ENCODE data around the gene STAP2.

STAP2 gene

DNA sequence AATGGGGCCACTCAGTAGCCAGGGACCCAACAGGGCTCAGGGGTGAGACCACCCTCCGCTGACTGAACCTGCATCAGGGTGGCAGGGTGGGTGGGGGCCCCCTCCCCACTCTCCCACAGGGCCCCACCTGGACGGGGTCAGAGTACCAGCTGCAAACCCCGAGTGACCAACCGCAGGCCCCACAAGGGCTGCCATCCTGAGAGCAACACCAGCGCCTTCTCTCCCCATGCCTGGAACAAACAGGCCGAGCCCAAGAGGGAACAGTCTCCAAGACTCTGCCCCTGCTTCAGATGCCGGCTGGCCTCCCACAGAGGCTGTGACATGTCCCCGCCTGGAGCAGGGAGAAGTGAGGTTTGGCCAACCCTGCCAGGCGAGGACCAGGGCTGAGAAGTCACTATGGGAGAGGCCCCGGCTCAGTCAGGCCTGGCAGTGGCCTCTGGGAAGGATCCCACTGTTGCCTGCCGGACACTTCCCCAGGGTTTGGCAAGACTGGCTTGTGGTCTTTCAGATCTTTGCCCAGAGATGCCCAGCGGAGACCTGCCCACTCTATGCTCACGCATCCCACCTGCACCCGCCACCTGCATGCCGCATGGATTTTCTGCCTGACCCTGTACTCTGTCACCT is 31.9 kb upstream of the STAP2 start:
- no peak for DNase-seq (ENCODE audit: low read depth)

- no peak for DNase-seq (ENCODE audit: low read depth)
Observed at GRCh38 chr19:4369888-4370260, 31.2 kb upstream of the STAP2 start.

DNA sequence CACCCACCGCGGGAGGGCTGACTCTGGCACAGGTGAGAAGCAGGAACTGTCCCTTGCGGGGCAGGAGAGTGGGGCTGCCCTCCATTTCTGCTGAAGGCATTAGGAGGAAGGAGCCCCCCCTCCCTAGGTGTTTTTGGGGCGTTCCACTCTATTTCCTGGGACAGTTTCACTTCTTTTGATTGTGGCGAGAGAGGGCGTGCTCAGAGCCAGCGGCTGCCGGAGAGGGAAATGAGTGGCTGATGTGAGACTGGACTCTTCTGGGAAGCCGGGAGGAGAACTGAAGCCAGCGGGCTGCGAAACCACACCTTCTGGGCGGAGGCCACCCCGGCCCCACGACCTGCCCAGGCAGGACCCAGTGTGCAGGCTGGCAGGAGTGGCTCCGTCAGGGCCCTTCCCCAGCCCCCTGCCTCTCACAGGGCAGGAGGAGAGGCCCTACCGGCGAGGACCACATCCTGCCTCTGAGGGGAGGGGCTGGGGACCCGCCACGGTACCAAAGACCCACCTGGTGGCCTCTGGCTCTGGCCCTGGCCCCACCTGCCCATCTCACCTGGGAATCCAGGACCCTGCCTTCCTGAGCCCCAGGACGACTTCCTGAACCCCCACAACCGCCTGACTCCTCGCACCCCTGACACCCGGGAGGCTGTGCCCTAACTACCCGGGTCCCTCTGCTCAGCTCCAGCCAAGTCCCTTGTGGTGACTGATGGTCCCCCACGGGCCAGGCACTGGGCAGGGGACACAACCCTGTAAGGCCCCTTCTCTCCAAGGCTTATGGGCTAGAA is 30.7 kb upstream of the STAP2 start:
- DNase-seq (ENCODE audit: low read depth): no peak

DNA sequence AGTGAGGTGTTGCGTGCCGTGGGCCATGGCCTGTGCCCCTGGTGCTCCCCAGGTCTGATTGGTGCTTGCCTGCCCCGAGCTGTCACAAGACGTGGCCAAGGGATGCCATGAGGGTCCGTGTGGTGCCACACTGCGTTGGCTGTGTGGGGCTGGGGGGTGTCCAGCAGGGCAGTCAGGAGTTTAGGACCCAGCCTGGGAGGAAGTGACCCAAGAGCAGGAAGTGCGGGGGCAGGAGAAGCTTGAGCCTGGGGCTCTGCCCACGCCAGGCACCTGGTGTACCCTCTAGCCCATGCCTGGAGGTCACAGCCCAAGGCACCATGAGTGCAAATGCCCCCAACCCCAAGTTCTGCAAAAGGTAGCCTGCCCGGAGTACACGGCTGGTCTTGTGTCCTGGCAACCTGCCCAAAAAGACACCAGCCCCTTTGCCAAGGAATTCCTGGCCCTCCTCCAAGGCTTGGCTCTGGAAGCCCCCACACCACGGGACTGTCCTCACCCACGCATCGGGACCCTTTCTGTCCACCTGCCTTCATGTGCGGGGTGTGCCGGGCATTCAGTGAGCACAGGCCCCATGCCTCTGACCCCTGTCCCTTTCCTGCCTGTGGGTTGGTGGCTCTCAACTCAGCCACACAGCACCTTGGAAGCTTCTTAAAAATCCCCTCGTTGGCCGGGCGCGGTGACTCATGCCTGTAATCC is 29.6 kb upstream of the STAP2 start:
- DNase-seq (ENCODE audit: low read depth): no peak

DNA sequence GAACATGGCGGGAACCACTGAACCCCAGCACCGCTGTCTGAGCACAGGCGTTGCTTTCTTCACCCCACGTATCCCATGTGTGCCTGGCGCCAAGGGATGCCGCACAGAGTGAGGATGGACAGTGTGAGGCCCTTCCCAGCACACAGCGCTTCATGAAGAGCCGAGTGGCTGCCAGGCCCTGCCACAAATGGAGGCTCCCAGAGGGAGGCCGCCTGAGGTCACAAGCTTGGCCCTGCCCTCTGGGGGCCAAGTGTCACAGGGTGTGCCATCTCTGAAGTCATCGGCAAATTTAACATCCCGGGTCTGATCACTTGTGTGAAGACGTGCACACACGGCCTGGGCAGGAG is 29.1 kb upstream of the STAP2 start:
- no peak for DNase-seq (ENCODE audit: low read depth)

- no peak for DNase-seq (ENCODE audit: low read depth)
Observed at GRCh38 chr19:4367336-4367723, 28.7 kb upstream of the STAP2 start.

DNA sequence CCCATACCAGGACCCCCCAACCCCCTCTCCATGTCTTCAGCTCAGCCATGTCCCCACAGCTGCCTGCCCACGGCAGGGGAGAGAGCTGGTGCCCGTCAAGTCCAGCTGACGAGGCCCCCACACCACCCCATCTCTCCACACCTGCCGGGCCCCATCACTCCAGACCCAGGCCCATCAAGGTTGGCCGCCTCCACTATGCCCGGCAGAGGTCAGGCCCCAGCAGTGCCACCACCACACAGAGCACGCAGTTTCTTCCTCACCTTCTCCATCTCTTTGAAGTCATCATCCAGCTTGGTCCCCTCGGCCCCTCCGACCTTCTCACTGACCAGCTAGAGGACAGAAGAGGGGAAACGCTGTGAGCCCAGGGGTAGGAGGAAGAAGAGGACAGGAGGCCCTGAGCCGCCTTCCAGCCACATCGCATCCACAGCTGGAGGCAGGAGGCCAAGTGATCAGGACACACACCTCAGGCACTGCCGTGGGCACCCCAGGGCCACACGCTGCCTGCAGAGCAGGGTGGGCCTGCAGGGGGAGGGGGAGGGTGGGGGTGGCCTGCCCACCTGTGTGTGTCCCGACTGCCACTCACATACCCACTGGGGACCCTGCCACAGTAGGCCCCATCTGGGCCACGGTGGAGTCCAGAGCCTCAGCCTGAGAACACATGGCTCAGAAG is 28.2 kb upstream of the STAP2 start:
- no peak for DNase-seq (ENCODE audit: low read depth)

GRCh38 chr19:4365791-4366665 is 27.4 kb upstream of the STAP2 start:
- no peak for DNase-seq (ENCODE audit: low read depth)

DNA sequence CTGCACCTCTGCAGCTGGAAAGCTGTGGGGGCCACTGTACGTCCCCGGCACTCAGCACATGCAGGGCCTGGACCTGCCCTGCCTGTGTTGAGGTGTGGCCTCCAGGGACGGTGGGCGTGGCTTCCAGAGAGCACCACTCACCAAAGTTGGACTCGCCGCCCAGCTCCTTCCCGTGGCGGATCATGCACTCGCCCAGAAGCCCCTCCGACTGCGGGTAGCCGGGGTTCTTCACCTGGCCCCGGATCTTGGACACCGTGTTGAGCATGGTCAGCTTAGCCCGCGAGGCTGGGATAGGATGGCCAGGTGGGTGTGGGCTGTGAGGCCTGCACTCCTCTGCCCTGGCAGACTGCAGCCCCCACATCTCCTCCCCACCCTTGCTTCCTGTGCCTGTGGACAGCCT is 26.7 kb upstream of the STAP2 start:
- no peak for DNase-seq (ENCODE audit: low read depth)

- no peak for DNase-seq (ENCODE audit: low read depth)
Observed at GRCh38 chr19:4363571-4364304, 25.1 kb upstream of the STAP2 start.

DNA sequence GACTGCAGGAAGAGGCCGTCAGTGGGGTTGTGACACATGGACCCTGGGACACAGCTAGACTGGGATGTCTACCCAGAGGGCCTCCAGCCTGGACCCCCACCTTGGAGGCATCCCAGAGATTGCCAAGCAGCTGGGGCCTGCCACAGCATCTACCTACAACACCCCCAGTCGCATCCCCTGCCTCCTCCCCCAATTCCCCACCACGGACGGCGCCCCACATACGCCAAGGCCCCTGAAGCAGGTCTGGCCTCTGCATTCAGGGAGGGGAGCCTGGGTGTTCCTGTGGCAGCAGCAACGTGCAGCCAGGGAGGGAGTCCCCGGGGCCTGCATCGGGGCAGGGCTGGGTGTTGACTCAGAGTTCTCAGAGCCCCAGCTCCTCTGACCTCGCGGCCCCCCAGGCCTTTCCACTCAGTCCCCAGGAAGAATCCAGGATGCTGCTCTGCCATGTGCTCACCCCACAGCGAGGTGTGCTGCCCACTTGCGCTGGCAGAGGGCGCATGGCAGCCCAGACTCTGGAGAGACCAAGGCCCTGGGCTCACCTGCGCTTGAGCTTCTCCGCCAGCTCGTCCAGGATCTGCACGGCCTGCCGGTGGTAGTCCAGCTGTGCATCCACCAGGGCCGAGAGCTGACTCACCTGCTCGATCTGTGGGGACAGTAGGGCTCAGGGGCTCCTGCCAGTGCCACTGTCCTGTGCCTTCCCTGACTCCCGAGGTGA is 24.4 kb upstream of the STAP2 start:
- no peak for DNase-seq (ENCODE audit: low read depth)

- DNase-seq (ENCODE audit: low read depth): no peak
Observed at GRCh38 chr19:4362101-4362828, 23.6 kb upstream of the STAP2 start.

- no peak for DNase-seq (ENCODE audit: low read depth)
Observed at GRCh38 chr19:4361152-4362046, 22.8 kb upstream of the STAP2 start.

DNA sequence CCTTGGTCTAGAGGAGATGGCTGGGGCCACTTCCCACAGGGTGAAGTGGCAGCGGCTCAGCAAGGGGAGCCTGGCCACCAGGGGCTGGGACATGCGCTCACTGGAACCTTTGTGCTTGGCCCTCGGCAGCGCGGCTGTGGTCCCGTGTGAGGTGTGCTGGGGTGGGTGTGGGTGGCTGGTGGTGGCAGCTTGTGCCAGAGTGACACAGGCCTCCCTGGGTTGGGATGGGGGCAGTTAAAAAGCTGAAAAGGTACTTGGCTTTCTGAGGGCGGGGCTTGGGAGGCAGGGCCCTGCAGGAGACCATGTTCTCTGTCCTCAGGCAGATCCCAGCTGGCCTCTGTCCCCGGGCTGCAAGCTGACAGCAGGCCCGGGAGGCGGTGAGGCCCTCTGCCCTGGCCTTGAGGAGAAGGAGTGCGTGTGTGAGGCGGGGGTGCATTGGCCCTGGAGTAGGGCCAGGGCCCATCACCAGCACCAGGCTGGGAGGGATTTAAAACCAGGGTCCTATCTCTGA is 22.1 kb upstream of the STAP2 start:
- DNase-seq (ENCODE audit: low read depth): no peak

DNA sequence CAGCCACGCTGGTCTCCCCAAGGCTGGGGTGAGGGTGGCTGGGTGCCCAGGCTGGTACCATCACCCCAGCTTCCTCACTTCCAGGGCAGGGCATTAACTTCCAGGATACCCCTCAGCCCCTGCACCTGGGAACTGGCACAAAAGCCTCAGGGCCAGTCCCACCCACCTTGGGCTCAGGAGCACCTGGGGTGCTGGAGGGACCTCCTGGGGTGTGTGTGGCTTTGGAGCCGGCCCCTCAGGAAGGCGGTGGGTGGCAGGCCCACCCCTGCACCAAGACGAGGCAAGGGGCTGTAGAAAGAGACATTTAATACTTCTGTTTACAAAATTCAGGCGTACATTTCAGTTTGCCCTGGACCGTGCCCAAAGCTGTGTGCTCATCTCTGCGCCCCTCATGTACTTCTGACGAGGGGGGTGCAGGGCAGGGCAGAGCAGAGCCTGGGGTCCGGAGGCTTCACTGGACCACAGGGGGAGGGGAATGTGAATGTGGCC is 21.5 kb upstream of the STAP2 start:
- DNase-seq (ENCODE audit: low read depth): no peak

DNA sequence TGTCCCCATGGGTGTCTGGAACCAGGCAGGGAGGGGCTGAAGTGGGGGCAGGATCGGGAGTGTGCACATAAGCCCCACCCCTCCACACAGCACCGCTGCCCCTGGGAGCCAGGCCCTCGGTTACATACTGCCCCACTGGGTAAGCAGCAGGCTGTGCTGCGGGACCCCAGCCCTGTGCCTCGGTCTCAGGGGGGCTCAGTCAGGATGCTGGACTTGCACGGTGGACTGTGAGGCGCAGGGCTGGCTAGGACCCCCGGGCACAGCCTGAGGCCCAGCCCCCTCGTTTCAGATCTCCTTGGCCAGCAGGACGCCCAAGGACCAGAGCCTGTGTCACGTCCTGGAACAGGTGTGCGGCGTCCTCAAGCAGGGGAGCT is 21.0 kb upstream of the STAP2 start:
- no peak for DNase-seq (ENCODE audit: low read depth)

- DNase-seq (ENCODE audit: low read depth): no peak
Observed at GRCh38 chr19:4358709-4359626, 20.3 kb upstream of the STAP2 start.
